HG02571 (cell line): ENCODE results near the gene NR2F2.

Experiments
- ATAC-seq: cut with Tn5 transposase; IDR thresholded peaks from one replicate; pipeline ENCODE4 v1.9.1; 2021; ENCODE audit warnings: mild to moderate bottlenecking, moderate library complexity; ENCODE audit not compliant: unreplicated experiment

Gene NR2F2

DNA sequence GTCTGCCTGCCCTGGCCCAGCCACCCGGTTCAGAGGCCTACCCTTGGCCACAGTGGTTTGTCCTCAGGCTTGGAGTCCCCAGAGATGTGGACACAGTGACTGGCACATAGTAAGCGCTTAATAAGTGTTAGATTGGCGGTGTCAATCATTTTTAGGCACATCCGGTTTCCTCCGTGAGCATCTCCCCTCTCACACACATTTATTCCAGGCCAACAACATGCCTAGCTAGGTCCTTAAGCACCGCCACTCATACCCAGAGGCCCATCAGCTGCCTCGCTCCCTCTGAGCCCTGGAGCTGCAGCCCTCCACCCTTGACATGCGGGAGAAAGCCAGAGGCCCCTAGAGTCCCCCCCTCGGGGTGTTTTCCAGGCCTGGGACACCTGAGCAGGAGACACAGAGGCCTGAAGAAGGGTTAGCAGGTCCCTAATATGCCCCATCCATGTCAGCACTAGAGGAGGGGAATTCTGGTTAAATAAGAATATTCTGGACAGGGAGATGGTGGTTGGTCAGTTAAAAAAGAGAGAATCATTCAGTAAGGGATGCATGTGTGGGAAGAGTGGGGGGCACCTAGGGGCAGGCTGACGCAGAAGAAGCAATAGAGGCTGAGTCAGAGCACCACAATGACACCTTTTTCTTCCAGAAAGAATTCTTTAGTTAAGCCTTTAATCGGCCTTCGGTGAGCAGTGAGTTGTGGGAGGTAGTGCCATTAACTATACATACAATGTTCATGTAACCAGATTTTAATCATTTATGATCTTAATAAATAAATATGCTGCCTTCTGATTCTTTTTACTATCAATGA, 22.3 kb downstream of the NR2F2 start:
- ATAC-seq, result no peak

DNA sequence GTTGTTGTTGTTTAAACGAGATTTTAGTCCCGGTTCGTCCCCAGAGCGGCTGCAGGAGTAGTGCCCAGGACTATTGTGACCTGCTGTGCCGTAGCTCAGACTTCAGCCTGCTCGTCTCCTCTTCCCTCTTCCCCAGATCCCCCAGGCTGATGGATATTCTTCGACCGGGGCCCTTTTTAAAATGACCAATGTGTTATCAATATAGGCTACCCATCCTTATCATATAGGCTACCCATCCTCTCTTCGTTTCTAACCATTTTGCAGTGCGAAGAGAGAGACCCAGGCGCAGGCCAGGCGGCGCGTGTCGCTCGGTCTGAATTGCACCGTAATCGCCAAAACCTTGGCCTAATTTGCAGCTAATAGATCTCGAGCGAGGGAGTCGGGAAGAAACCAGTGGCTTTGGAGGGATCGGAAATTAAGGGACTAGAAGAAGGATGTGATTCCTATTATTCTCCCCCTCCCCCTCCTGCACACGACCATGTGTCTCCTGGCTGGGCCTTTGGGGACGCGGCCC, 23.0 kb downstream of the NR2F2 start:
- no peak for ATAC-seq

DNA sequence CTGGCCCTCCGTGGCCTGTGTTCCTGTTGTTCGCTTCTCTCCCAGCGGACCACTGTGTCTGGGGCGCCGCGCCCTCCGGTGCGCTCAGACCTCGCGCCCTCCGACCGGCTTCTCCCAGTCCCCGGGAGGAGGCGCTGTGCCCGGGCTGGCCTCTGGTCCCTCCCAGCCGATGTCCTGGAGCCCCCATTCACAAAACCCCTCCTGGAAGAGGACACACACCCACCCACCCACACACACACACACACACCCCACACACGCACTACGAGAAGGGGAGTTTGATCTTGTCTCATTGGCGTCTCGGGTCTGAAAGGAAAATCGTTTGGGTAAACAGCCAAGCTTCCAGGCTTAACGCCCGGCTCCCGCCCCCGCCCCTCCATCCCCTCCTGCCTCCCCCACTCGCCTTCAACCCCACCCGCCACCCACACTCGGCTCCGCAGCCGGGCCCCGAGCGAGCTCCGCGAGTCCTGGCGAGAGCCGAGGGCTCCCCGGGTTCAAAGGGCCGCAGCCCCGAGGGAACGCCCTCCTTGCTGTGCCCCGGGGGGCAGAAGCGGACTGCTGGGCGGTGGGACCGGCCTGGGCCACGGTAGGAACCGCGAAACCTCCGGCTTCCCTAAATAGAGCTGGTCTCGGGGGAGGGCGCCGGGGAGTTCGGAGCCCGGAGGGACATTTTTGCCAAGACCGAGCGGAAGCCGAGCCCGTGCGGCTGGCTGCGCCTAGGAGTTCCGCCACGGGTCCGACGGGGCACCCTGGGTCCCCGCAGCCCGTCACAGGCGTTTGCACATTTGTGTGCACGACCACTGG, 23.6 kb downstream of the NR2F2 start:
- no peak for ATAC-seq

DNA sequence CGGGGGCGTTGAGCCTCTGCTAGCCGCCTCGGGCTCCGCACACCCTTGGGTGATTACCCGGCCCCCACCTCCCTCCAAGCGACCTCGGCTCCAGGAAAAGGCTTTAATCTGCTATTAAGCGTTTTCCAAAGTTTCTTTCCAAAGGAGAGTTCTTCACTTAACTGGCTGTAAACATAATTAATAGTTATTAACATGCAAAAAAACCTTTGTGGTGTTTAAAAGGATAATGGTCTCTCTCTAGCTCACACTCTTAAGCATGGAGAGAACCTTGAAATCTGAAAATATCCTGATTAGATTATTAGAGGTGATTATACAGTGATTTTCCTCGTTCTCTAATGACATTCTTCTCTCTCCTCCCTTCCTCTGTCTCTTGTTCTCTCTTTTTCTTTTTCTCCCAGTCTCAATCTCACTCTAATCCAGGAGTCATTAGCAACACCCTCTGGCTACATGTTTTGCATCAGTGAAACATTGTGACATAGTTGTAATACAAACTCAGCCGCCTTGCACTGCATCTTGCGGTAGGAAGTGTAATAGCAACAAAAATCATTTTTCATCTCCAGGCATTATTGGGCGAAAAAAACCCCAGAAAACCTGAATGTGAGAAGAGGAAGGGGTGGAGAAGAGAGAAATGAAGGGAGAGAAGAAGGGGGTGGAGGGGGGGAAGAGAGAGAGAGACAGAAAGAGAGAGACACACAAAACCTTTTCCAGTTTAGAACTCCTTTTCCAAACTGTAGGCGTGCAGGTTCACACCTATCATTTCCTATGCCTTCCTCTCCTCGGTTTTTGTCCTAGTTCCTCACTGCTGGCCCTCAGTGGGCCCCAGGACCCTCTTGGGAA, 24.4 kb downstream of the NR2F2 start:
- ATAC-seq, result no peak

DNA sequence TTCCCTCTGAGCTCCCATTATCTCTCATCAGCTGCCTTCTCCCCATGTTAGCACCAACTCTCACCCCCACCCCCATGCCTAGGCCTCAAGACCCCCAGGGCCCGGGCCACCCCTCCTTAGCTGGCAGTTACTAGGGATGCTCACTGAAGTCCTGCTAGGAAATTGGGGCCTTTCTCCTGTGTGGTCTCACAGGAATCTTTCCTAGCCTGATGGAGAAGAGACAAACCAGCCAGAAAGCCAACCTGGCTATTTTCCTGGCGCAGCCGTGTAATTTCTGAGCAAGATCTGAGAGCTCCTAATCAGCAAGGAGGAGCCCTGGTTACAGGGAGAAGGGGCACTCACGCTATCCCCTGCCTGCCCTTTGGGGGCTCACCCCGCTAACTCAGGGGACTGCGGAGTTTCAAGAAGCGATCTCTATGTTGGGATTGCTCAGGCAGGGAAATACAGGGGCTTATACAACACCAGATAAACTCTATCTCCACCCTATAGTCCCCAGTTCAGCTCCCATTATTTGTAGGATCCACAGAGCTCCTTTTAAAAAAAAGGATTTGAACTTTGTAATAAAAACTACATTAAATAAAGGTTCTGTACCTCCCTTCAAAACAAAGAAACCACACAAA, 25.2 kb downstream of the NR2F2 start:
- ATAC-seq, result no peak

DNA sequence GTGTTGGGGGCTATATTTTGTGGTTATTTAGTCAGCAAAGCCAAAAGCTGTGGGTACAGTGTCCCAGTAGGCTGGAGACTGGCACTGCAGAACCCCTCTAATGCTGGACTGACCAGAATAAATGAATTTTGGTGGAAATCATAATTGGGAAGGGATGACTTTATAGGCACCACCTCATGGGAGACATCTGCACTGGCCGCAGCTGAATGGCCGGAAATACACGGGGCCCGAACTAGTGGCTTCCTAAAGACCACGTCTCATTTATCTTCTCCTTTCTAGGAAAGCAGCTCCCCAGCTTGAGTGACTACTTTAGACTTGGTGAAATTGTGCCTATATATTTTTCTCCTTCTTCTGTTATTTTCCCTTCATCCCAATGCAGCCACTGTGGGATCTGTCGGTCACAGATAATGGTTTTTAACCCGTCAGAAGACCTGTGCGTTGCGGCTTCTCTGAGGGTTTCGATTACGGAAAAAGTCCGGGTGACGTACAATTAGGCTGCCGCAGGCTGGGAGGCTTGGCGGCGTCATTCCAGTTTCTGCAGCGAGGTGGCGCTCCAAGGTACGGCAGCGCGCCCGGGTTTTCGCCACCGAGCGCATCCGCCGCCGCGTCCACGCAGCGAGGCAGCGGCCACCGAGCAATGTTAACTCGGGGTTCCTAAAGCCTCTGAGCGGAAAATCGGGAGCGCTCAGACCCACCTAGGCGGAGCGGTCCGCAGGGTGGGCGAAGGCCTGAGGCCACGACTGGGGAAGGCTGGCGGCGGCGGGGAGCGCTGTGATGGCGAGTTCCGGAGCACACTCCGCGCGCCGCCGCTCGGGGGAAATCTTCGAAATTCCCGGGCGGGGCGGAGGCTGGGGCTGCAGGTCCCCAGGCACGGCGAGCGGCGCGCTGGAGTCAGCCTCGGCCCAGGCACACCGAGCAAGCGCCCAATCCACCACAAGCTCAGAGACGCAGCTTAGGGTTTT, 26.3 kb downstream of the NR2F2 start:
- peak; percentile 79 for ATAC-seq

DNA sequence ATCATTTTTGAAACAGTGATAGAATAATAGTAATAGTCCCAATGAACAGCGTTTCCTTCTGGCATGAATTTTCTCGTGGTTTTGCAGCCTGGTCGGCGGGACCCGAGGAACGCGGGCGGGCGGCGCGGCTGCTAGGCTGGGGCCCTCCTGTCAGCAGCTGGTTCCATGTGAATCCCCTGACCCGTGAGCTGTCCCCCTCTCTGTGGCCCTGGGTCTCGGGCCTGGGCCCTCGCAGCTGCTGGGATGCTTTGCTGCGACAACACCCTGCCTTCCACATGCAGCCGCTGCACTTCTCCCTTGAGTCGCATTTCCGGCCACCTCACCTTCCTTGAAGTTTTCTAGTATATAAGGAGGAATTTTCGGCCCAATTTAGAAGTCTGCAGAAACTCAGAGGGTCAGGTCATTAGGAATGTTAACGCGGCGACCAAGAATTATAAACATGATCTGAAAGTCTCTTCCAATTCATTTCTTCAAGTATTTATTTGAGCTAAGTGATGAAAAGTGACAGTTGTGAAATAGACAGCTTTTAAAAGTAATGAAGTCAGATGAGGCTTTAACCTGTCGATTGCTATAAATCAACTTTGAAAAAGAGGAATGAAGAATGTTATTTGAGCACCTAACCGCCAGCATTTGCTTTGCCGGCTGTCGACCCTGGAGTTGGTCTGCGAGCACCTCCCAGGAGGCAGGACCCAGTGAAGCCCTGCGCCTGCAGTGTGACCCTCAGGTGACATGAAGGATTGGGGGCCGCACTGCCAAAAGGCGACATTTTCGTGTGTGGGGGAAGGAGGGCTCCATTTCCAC, 27.7 kb downstream of the NR2F2 start:
- no peak for ATAC-seq

DNA sequence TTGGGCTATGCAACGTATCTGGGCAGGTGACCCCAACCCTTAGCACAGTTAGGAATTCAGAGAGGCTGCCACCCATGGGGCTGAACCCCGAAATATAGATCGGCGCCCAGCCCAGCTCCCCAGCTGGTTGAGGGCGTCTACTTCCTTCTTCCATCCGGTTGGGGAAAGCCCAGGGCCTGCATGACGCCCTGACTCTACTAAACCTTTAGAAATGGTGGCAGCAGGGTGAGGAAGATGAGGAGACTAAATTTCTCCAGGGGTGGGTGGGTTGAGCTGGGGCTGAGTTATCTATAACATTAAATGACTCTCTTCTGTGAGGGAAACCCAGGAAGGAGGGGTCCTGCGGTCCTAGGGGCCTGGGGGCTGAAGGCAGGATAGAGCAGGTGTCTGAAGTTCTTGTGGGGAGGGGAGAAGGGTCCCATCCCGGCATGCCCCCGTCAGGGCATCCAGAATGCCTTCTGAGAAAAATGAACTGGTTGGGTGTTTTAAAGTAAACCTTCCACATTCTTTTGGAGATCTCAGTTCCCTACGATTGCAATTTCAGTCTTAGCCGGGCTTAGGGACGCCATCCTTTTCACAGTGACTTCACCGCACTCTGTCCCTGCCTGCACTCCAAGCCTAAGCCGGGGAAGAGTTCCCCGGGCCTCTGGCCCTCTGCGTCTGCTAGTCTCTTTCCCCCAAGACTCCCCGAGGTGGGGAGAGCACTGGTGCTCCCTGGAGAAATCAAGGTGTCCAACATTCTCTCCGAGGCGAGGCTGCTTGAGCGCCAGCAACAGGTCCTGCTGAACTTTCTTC, 28.5 kb downstream of the NR2F2 start:
- no peak for ATAC-seq

DNA sequence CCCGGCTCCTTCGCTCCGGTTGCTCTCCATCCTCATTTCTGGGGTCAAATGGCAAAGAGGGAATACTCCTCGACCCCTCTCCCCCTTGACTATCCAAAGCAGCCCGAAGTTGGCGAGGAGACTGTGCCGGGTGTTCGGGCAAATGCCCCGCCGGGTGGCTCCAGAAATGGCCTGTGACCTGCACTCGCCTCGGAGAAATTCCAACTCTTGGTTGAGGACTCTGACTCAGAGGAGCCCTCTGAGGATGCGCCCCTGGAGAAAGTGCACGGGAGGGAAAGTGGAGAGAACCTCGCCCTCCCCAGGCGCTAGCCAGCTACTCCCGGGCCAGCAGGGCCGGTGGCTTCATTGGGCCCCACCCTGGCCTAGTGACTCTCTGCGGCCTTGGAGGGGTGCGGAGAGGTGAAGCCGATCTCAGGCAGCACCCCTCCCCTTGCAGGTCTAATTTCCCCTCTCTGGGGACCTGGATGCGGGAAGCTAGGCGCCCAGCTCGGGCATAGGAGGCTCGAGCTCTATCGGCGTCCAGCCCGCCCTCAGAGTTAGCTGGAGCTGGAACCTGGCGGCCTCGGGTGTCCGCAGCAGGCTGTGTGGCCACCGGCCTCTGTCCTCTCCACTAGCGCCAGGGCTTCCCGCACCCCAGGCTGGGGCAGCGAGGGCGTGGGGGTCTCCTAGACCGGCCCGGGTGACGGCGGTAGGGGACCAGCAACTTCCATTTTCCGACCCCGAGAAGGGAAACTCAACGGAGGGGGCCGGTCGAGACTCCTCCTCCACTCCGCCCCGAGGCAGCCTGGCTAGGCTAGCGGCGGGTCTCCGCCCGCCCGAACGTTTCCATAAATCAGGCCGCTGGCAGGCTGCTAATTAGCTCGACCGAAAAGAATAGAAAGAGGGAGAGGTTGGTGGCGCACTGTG, 29.4 kb downstream of the NR2F2 start:
- no peak for ATAC-seq

DNA sequence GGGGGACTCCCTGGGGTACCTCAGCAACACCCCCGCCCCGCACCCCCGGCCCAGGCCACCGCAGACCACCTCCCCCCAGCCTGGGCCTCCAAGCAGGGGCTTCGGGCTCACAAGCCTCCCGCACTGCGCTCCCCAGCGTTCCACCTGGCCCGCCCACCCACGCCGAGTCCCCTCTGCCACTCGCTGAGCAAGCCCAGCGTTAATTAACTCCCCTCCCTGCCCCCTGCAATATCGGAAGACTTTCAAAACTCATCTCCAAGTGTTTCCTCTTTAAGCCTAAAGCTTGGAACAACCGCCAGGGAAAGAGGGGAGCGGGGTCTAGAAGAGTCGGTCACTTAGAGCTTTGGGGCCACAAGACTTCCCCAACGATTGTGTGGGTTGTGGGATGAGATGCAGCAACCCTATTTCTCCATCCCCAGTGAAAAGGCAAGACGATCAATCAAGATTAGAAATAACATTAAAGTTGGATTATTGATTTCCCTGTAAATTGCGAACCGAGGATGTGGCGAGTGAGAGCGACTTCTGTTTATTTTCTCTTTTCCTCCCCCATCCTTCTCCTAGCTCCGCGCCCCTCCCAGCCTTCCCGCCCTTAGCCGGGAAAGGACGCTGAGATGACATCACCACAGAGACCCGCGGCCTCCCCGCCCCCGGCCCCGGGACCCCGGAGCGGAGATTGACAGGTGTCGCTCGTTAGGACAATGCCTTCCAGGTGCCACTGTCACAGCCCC, 30.2 kb downstream of the NR2F2 start:
- no peak for ATAC-seq

DNA sequence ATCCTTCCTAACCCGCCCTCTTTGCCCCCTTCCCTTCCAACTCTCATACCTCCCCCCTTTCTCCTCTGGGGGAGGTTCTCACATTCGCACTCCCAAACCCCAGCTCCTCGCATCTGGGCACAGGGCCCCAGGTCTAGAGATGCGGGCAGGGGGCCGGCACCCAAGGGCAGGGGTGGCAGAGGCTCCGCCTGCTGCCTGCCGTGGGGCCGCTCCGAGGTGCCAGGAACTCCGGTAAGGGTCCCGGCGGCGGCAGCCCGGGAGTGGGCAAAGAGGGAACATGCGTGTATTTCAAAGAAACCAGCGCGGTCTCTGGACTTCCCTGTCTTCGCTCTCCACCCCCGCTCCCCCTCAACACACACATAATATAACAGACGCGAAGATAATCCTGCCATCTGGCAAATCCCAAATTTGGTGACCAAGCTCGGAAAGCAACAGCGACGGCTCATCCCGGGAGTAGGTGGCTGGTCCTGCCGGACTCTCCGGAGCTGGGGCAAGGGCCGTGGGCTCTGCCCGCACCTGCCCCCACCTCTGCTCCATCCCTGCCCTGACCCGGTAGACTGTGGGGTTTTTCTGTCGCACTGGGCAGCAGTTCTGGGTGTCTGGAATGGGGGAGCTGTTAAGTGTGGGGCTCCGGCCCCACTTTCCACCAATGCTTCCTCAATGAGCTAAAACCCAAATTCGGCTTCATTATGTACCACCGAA, 31.0 kb downstream of the NR2F2 start:
- ATAC-seq, result no peak

DNA sequence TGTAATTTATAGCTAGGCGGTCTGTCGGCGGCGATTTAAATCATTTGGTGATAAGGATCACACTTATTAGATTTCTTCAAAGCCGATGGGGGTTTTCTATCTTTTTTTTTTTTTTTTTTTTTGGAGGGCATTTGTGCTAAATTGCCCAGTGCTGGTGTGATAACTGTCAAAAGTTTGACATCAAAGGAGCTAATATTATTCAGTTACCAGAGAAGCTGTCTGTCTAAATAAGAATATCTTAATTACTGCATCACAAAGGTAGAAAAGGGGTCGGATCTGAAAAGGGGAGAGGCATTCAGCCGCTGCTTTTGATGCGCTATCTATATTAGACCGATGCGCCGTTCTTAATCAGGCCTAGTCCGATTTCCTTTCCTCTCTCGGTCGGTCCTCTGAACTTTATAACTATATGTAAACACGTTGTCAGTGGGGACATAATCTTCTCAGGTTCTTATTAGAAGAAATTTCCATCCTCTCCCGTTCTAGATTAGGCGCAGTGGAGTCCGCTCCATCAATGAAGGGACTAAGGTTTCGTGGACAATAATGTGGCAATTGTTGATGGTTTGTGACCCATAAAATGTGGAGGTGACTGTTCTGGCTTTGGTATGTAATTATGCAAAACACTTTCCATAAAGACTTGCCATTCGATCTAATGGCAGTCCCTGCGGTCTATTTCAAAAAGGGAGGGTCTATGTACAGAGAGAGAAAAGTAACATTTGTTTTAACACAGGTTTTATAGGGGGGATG, 31.7 kb downstream of the NR2F2 start:
- ATAC-seq, result no peak

DNA sequence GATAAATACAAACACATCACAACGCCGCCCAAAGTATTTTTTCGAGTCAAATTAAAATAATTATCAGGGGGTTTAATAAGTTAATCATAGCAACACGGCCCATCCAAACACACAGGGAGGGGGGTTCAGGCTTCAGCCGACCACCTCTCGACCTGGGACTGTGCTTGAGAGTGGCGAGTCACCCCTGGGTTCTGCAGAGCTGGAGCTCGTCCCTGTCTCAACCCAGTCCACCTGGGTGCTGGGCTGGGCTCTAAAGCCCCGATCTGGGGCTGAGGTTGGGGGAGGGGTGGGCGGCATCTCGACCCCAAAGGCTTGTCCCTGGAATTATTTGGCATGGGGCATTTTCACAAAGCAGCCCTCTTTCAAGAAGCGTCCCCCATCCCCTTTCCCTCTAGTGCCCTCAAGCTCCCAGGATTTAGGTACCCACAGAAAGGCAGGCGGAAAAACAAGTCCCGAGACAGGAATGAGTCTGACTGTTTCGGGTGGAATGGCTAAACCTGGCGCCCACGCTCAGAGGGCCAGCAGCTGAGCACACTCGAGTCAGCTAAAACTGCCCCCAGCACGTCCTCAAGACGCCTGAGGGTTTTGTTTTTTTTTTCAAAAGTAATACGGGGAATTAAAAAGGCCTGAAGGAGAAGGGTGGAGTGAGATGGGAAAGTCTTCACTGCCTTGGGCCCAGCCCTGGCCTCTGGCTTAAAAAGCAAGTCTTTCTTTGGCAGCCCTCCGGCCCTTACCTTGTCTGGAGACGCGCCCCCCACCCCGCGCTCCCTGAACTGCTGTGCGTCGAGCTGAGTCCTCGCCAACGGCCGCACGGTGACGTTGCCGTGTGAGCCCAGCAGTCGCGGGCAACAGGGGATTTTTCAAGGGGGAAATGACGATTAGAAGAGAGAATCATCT, 32.5 kb downstream of the NR2F2 start:
- no peak for ATAC-seq

DNA sequence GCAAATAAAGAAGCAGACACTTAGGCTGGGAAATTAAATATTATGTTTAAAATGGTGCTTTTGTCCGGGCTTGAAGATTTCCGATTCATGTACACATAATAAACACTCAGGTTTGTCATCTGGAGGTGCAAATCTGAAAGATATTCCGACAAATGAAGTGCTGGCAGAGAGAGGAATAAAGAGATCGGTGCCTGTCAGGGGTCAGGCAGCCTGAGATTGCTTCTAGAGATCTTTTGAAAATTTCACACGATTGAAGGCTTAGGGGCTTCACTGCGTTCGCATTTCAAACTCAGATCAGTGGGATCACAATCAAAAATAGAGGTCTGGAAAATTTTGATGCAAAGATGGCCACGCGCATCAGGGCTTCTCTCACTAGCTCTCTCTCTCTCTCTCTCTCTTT, 33.2 kb downstream of the NR2F2 start:
- ATAC-seq, result no peak
